Measurements from ENCODE around the gene UBA7. TPM values are rescaled to one million over a fixed set of nuclear protein-coding genes. Genes with fewer than 3 reads are reported as not detected.
"Not testable (repeated sequence)": the region's sequence is repeated elsewhere in the genome, so short reads cannot be mapped to it uniquely, and the experiment has no call there.

The UBA7 gene
- total RNA-seq (2014; rRNA removed; shearing (Covaris generic)) = 5.1 and 6.8 TPM in 2 replicates

GRCh38 chr3:49813497-49814174, at the start of gene UBA7:
Gene UBA7, minus strand, starts transcription at chr3:49813953. Its CDS starts 166 bp downstream, at chr3:49813787.
- DNase-seq (ENCODE audit: low read depth) = peak; percentile 69

- DNase-seq (ENCODE audit: low read depth) = no peak
Measured at GRCh38 chr3:49859576-49860305, 46.0 kb upstream of the UBA7 start.

- peak; percentile 91 for DNase-seq (ENCODE audit: low read depth)
Measured at GRCh38 chr3:49856181-49857005, 42.6 kb upstream of the UBA7 start, which contains the start of gene TRAIP. Gene TRAIP, minus strand, starts transcription at chr3:49856564. Its CDS starts 111 bp downstream, at chr3:49856453.

- no peak for DNase-seq (ENCODE audit: low read depth)
Measured at GRCh38 chr3:49855662-49856061, 41.9 kb upstream of the UBA7 start.

- DNase-seq (ENCODE audit: low read depth) = no peak
Measured at GRCh38 chr3:49845694-49846093, 31.9 kb upstream of the UBA7 start.

GRCh38 chr3:49844464-49845183, 30.9 kb upstream of the UBA7 start:
- DNase-seq (ENCODE audit: low read depth) = no peak

- DNase-seq (ENCODE audit: low read depth) = no peak
Measured at GRCh38 chr3:49842843-49843517, 29.2 kb upstream of the UBA7 start.

- DNase-seq (ENCODE audit: low read depth) = no peak
Measured at GRCh38 chr3:49841806-49842205, 28.1 kb upstream of the UBA7 start.

GRCh38 chr3:49841126-49841696, 27.5 kb upstream of the UBA7 start:
- peak; percentile 17 for DNase-seq (ENCODE audit: low read depth)

GRCh38 chr3:49840388-49840787, 26.6 kb upstream of the UBA7 start:
- no peak for DNase-seq (ENCODE audit: low read depth)

- DNase-seq (ENCODE audit: low read depth) = peak; percentile 62
Measured at GRCh38 chr3:49839193-49839809, 25.5 kb upstream of the UBA7 start.

GRCh38 chr3:49831341-49831740, 17.6 kb upstream of the UBA7 start:
- DNase-seq (ENCODE audit: low read depth) = no peak

- DNase-seq (ENCODE audit: low read depth) = no peak
Measured at GRCh38 chr3:49826016-49826415, 12.3 kb upstream of the UBA7 start.

- DNase-seq (ENCODE audit: low read depth) = not testable (repeated sequence)
Measured at GRCh38 chr3:49823131-49823530, 9.4 kb upstream of the UBA7 start.

GRCh38 chr3:49812916-49813496, 747 bp downstream of the UBA7 start:
- DNase-seq (ENCODE audit: low read depth) = no peak

- no peak for DNase-seq (ENCODE audit: low read depth)
Measured at GRCh38 chr3:49807431-49808114, 6.2 kb downstream of the UBA7 start.

- no peak for DNase-seq (ENCODE audit: low read depth)
Measured at GRCh38 chr3:49806850-49807249, 6.9 kb downstream of the UBA7 start.

GRCh38 chr3:49805897-49806701, 7.7 kb downstream of the UBA7 start:
- DNase-seq (ENCODE audit: low read depth) = no peak
